Astrocyte (in vitro differentiated cells and primary cell): ENCODE data around the gene COX8C.

Source experiments
- CTCF ChIP-seq: IDR thresholded peaks from 2 replicates; pipeline ENCODE4 v1.5.1; 2011; ENCODE audit warnings: low read depth, mild to moderate bottlenecking, inconsistent platforms, low read length, moderate library complexity; ENCODE audit not compliant: insufficient read depth
- EZH2 ChIP-seq: IDR thresholded peaks from 2 replicates; pipeline ENCODE4 v1.6.1; 2012; ENCODE audit warnings: mild to moderate bottlenecking, low read length, inconsistent platforms; ENCODE audit not compliant: insufficient read depth

- TF ChIP-seq CTCF (no peak), EZH2 (no peak)
Observed at GRCh38 chr14:93369713-93370266, 22.8 kb downstream of the COX8C start.
